Heart right ventricle (tissue), 16 donors: ENCODE measurements around the gene FAM124B. TPM values are rescaled to one million over a fixed set of nuclear protein-coding genes. Genes with fewer than 3 reads are reported as not detected.

Experiments used
- ATAC-seq, 8 donors: fragments of 200-7000 bp; cut with Tn5 transposase; one replicate each; pipeline ENCODE4 v1.9.1; 2020; ENCODE audit warnings: mild to moderate bottlenecking in 8 of 8, moderate library complexity in 8 of 8, moderate number of reproducible peaks in 1 of 8
- DNase-seq, 2 donors: peaks; one replicate each; pipeline ENCODE4 v3.0.0-alpha.2; 2020
- H3K27ac ChIP-seq, 10 donors: fragments of 200-600 bp; sonication (generic) in 2 of 10; one replicate each; pipeline versions ENCODE4 v1.5.0 to v1.8.0; 2020 to 2022; ENCODE audit warnings: mild to moderate bottlenecking in 3 of 10
- H3K27me3 ChIP-seq, 7 donors: fragments of 200-600 bp; one replicate each; pipeline ENCODE4 v1.8.0; 2021 to 2022; ENCODE audit warnings: mild to moderate bottlenecking in 2 of 7
- H3K36me3 ChIP-seq, 9 donors: fragments of 200-600 bp; sonication (generic) in 1 of 9; one replicate each; pipeline versions ENCODE4 v1.5.0 to v1.8.0; 2020 to 2022; ENCODE audit warnings: mild to moderate bottlenecking in 2 of 9
- H3K4me1 ChIP-seq, 9 donors: fragments of 200-600 bp; sonication (generic) in 1 of 9; one replicate each; pipeline versions ENCODE4 v1.5.0 to v1.8.0; 2020 to 2022; ENCODE audit warnings: mild to moderate bottlenecking in 4 of 9
- H3K4me3 ChIP-seq, 10 donors: fragments of 200-600 bp; sonication (generic) in 2 of 10; one replicate each; pipeline versions ENCODE4 v1.5.0 to v1.8.0; 2020 to 2022; ENCODE audit warnings: mild to moderate bottlenecking in 7 of 10, moderate library complexity in 2 of 10
- H3K9me3 ChIP-seq, 11 donors: fragments of 200-600 bp in 10 of 11; sonication (generic) in 2 of 11; one replicate each; pipeline versions ENCODE4 v1.5.0 to v1.8.0; 2013 to 2022; ENCODE audit warnings: mild to moderate bottlenecking in 2 of 11, control low read depth in 1 of 11, moderate library complexity in 1 of 11
- CTCF ChIP-seq, 9 donors: fragments of 200-600 bp; sonication (generic) in 2 of 9; IDR thresholded peaks; one replicate each; pipeline versions ENCODE4 v1.5.0 to v1.8.0; 2021 to 2022; ENCODE audit warnings: antibody characterized with exemption in 9 of 9, mild to moderate bottlenecking in 5 of 9, moderate library complexity in 1 of 9
- whole genome bisulfite sequencing, 2 donors: extraction: QIAGEN DNeasy Blood & Tissue Kit; methylation state at CpG; one replicate each; pipeline ENCODE4 v1.1.7; 2013; ENCODE audit warnings: inconsistent platforms in 1 of 2; 5-methylcytosine and 5-hydroxymethylcytosine counted together
- intact Hi-C, 10 donors: fragments of 100-400 bp; cut with DNase I; formaldehyde crosslinking; loops; one replicate each; pipeline versions ENCODE4 v1.11.1 to v1.14.2; 2022
- polyA plus RNA-seq, 2 donors: library from polyadenylated mRNA; stranded (reverse); fragments of 200-250 nt; gene quantifications; one replicate each; pipeline ENCODE4 v1.2.3, GENCODE V29; 2013
- total RNA-seq, 10 donors: library from RNA; stranded (reverse); fragmentation: NEBNext Ultra II Directional in 3 of 10; extraction: Animal tissue kit (Norgen Biotek cat#: 25700) in 3 of 10; gene quantifications; one replicate each; pipeline versions ENCODE4 v1.2.1 to v1.2.4, GENCODE V29; 2021 to 2023
- donor health status: Arrhythmogenic right ventricular cardiomyopathy.
- donor health status: ischemic (EF 13 %, LVEDD 7.1; RV severe dilation, severe dysfunction).
- donor health status: healthy with polysubstance abuse.
- donor health status: DM: no; HTN: yes; CAD: no.
- donor health status: DM: no; HTN: no; CAD: no.
- donor health status: ischemic (EF 25% LVEDD 6.9; RV normal size, moderate dysfunction).
- donor health status: ischemic (EF 25% LVEDD 5.7; RV mildly dilated, moderate dysfunction).
- donor health status: healthy.
- donor health status: DM: yes; HTN: yes; CAD: no.
- donor health status: Ischemic cardiomyopathy.
- donor health status: ischemic (EF 35%, LVEDD 5.7; RV mildly dilated, moderate dysfunction).
- donor health status: nonischemic (EF 11% LVEDD 7.7; RV severe dilation, severe dysfunction).
- donor health status: DM: yes; HTN: yes; CAD: no.
- donor health status: PGD.
- donor health status: ischemic (EF 29% LVEDD 5.4; RV normal size, mild dysfunction).
- donor health status: nonischemic (EF 23%, LVEDD 6.1; RV moderate dilation, normal function).

FAM124B gene
- total and polyA plus RNA-seq, 12 donors: 0.62 to 3.9 (median 1.7) TPM

DNA sequence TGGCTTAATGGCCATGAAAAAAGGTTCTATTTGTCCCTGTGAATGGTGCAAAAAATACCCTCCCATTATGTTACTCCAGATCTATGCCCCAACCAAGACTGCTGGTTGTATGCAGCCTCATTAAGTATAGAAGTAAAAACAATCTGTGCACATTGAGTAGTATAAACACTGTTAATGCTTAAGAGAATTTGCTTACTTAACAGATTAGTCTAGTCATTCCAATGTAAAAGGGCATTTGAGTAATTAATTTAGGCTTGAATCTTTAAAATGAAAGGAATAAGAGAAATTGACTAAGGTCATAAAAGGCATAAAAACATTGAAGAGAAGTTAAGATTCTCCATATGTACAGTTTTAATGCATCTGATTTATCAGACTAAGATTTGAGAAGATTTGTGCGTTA lies 51.2 kb downstream of the FAM124B start:
- TF ChIP-seq CTCF (IDR thresholded peaks at IDR 0.05): no peak
- Histone ChIP-seq H3K4me1 (no peaks in the 10 kb centered on the region), H3K4me3 (no peak overlapping the region), H3K27me3 (peaks cover 0 to 11% (median 0%) of the 10 kb centered on the region in 7 donors), H3K36me3 (no peaks in the 10 kb centered on the region), H3K27ac (no peak overlapping the region), H3K9me3 (peaks cover 0 to 1% (median 0%) of the 10 kb centered on the region in 11 donors)
- DNase-seq: no peak
- intact Hi-C loops: loop anchor here in 3 of 10 donors (10.0 kb wide), 2 partner anchors 104 to 654 kb away; no protein-coding TSS in a partner anchor
- 100% methylated on average over 1 of the region's 1 CpG for WGBS, 2 donors
- no peak for ATAC-seq

GRCh38 chr2:224349396-224349795 lies 52.5 kb downstream of the FAM124B start:
- Histone ChIP-seq H3K27me3 (peaks cover 0 to 11% (median 0%) of the 10 kb centered on the region in 7 donors), H3K4me3 (no peak overlapping the region), H3K36me3 (no peaks in the 10 kb centered on the region), H3K9me3 (peaks cover 0 to 5% (median 0%) of the 10 kb centered on the region in 11 donors), H3K4me1 (no peaks in the 10 kb centered on the region), H3K27ac (no peak overlapping the region)
- DNase-seq: no peak
- no peak for TF ChIP-seq CTCF (IDR thresholded peaks at IDR 0.05)
- no peak for ATAC-seq
- intact Hi-C loops: no loop called here

DNA sequence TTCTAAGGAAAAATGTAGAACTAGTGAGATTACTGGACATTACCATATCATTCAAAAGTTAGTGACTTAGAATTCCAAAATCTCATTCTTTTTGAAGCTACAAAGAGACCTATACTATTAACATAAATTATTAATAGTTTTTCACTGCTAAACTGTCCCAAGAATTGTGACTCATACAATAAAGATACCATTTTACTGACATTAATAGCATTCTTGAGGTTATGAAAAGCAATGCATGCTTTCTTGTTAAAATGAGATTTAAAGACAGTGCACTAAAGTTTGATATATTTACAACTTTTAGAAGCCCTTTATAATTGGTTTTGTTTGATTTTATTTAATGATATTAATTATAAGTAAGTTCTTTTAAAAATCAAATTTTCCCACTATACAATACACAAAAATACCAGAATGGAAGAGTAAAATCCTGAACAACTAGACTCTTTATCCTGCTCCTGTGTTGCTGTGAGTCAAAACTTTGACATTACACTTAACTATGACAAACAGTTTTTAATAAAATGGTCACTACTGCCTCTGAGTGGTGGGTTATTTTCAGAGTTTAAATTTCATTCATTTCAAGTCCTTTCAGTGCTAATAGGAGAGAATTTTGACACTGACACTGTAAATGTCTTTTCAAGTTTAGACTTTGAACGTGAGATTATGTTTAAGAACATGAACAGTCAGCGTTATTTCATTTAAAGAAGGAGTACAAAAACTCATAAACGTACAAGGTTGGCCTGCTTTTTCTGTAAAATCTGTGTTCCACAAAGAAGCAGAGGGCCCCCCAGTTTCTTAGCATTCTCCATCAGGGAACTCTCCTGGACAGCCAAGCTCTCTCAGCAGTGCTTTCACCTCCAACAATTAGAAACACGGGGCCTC lies 54.5 kb downstream of the FAM124B start:
- TF ChIP-seq CTCF (IDR thresholded peaks at IDR 0.05): no peak
- intact Hi-C loops: no loop called here
- Histone ChIP-seq H3K27me3 (peaks cover 0 to 12% (median 0%) of the 10 kb centered on the region in 7 donors), H3K36me3 (no peaks in the 10 kb centered on the region), H3K9me3 (peaks cover 0 to 5% (median 0%) of the 10 kb centered on the region in 11 donors), H3K4me1 (no peaks in the 10 kb centered on the region), H3K27ac (no peak overlapping the region), H3K4me3 (no peak overlapping the region)
- 87 to 90% methylated on average over 4 of the region's 4 CpGs for WGBS, 2 donors
- ATAC-seq (no peak), DNase-seq (no peak)

GRCh38 chr2:224345492-224345891 lies 56.4 kb downstream of the FAM124B start:
- no peak overlapping the region for H3K4me3 ChIP-seq
- peaks cover 0 to 5% (median 0%) of the 10 kb centered on the region in 11 donors for H3K9me3 ChIP-seq
- no peak overlapping the region for H3K27ac ChIP-seq
- DNase-seq (no peak), ATAC-seq (no peak)
- TF ChIP-seq CTCF (IDR thresholded peaks at IDR 0.05): no peak
- no peaks in the 10 kb centered on the region for H3K36me3 ChIP-seq
- H3K4me1 ChIP-seq: no peaks in the 10 kb centered on the region
- WGBS, 2 donors: 72 to 93% methylated on average over 2 of the region's 2 CpGs
- intact Hi-C loops: no loop called here
- peaks cover 0 to 7% (median 0%) of the 10 kb centered on the region in 7 donors for H3K27me3 ChIP-seq
